Neural crest cell (in vitro differentiated cells): Measurements from ENCODE around the gene KRT12. TPM values are rescaled to one million over a fixed set of nuclear protein-coding genes. Genes with fewer than 3 reads are reported as not detected.

Source experiments
- DNase-seq: peaks from one replicate; pipeline ENCODE4 v3.0.0; 2021; ENCODE audit warnings: low read depth, mixed read lengths, low spot score
- H3K27ac Mint-ChIP-seq: one replicate; pipeline ENCODE4 v1.8.0; 2021; ENCODE audit warnings: mild to moderate bottlenecking, mixed read lengths; ENCODE audit not compliant: unreplicated experiment
- H3K27me3 Mint-ChIP-seq: 2 replicates; pipeline ENCODE4 v1.8.0; 2021; ENCODE audit warnings: low read depth, mild to moderate bottlenecking, mixed read lengths
- H3K36me3 Mint-ChIP-seq: 2 replicates; pipeline ENCODE4 v1.8.0; 2021; ENCODE audit warnings: low read depth, mild to moderate bottlenecking, mixed read lengths
- H3K4me1 Mint-ChIP-seq: 2 replicates; pipeline ENCODE4 v1.8.0; 2021; ENCODE audit warnings: mixed read lengths
- H3K4me3 Mint-ChIP-seq: one replicate; pipeline ENCODE4 v1.8.0; 2021; ENCODE audit warnings: mild to moderate bottlenecking, mixed read lengths
- H3K9me3 Mint-ChIP-seq: 2 replicates; pipeline ENCODE4 v1.8.0; 2021; ENCODE audit warnings: mixed read lengths
- CTCF ChIP-seq: fragments of 200-600 bp; sonication (generic); conservative IDR thresholded peaks from 2 replicates; pipeline ENCODE4 v1.5.0; 2021; ENCODE audit warnings: antibody characterized with exemption, mild to moderate bottlenecking
- total RNA-seq: library from RNA; stranded (reverse); gene quantifications from 2 replicates; pipeline ENCODE4 v1.2.1, GENCODE V29; 2021

KRT12 gene
- total RNA-seq, 1 donor from 2014 or later = not detected

- Mint-ChIP-seq H3K36me3 (no peaks in the 10 kb centered on the region), H3K27ac (no peak overlapping the region), H3K27me3 (peaks cover 57% of the 10 kb centered on the region), H3K4me1 (no peaks in the 10 kb centered on the region), H3K4me3 (no peak overlapping the region), H3K9me3 (no peaks in the 10 kb centered on the region)
- no peak for DNase-seq
- no peak for TF ChIP-seq CTCF
Measured at GRCh38 chr17:40843242-40843641, 23.8 kb downstream of the KRT12 start.

DNA sequence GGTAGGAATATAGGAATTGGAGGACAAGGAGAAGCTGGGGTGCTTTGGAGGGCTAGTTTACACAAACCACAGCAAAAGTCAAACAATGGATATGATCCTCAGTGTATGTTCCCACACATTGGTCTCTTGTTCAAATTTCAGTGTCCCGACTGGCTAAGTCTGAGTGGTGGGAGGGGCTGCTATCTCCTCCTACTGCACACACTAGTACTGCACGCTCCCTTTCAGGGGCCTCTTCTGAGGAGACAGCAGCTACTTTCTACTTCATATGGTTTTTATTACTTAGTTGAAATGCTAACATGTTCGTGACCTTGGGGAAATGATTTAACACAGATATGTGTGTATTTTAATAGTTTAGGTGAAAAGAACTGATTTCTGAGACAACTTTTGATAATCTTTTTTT lies 25.8 kb downstream of the KRT12 start:
- H3K4me1 Mint-ChIP-seq = no peaks in the 10 kb centered on the region
- H3K4me3 Mint-ChIP-seq = no peak overlapping the region
- no peaks in the 10 kb centered on the region for H3K36me3 Mint-ChIP-seq
- H3K27me3 Mint-ChIP-seq = peaks cover 47% of the 10 kb centered on the region
- no peaks in the 10 kb centered on the region for H3K9me3 Mint-ChIP-seq
- no peak overlapping the region for H3K27ac Mint-ChIP-seq
- no peak for TF ChIP-seq CTCF
- DNase-seq = no peak

DNA sequence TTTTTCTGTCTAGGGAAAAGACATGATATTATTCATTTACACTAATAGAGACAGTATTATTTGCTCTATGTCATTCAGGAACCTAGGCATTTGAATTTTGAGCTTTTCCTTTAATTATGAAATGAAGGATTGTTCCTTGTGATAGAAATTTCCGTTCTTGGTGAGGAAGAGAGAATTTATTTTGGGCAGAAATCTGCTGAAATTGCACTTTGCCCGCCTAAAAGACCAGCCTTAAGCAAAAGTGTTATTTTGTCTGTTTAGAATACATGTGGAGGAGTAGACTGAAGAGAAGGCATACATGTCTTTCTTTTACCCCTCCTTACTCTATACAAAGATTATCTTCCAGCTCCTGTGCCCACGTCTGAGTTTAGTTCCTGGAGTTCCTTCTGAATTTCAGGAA lies 27.8 kb downstream of the KRT12 start:
- no peak for DNase-seq
- no peaks in the 10 kb centered on the region for H3K9me3 Mint-ChIP-seq
- no peak overlapping the region for H3K4me3 Mint-ChIP-seq
- TF ChIP-seq CTCF = no peak
- H3K4me1 Mint-ChIP-seq = no peaks in the 10 kb centered on the region
- H3K27ac Mint-ChIP-seq = no peak overlapping the region
- H3K27me3 Mint-ChIP-seq = peaks cover 29% of the 10 kb centered on the region
- peaks cover 2% of the 10 kb centered on the region for H3K36me3 Mint-ChIP-seq

GRCh38 chr17:40836020-40836419 lies 31.0 kb downstream of the KRT12 start:
- DNase-seq = no peak
- peaks cover 8% of the 10 kb centered on the region for H3K27me3 Mint-ChIP-seq
- no peak overlapping the region for H3K27ac Mint-ChIP-seq
- TF ChIP-seq CTCF = no peak
- peaks cover 2% of the 10 kb centered on the region for H3K36me3 Mint-ChIP-seq
- no peaks in the 10 kb centered on the region for H3K9me3 Mint-ChIP-seq
- no peaks in the 10 kb centered on the region for H3K4me1 Mint-ChIP-seq
- no peak overlapping the region for H3K4me3 Mint-ChIP-seq

GRCh38 chr17:40833882-40834281 lies 33.1 kb downstream of the KRT12 start:
- no peak overlapping the region for H3K4me3 Mint-ChIP-seq
- peaks cover 4% of the 10 kb centered on the region for H3K9me3 Mint-ChIP-seq

More at GRCh38 chr17:40833882-40834281, 33.1 kb downstream of the KRT12 start:
- peaks cover 2% of the 10 kb centered on the region for H3K36me3 Mint-ChIP-seq
- H3K27ac Mint-ChIP-seq = no peak overlapping the region
- no peak for TF ChIP-seq CTCF
- H3K27me3 Mint-ChIP-seq = no peaks in the 10 kb centered on the region
- no peak for DNase-seq
- H3K4me1 Mint-ChIP-seq = no peaks in the 10 kb centered on the region
